ENCODE results near the gene PRKAG2.
A peak's percentile ranks its signal among the peaks of the same experiment; 100 is the strongest.

PRKAG2 gene

DNA sequence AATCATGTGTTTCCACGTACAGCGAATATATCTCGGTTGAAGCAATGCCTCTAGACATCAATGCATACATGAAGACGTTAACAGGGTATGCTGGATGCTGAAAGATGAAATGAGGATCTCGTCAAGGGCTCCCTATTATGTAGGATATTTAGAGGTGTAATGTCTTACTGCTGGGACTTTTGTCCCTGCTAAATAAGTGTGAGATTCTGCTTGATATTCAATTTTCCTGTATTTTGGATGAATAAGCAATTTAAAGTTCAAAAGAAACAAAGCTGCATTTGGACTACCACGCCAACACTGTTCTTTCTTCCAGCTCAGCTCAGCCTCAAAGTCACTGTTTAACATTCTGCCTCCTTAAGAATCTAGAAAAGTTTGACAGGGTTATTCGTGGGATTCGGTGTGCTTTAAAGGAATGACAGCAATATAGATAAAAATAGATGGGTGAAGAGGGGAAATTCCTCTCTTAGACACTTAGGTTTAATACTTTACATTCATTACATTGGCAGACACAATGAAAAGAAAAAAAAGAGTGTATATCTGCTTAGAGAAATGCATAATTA lies 247.1 kb downstream of the PRKAG2 start:
- DNase-seq (ENCODE audit: low spot score), result no peak
- TF ChIP-seq, protein P1, sequence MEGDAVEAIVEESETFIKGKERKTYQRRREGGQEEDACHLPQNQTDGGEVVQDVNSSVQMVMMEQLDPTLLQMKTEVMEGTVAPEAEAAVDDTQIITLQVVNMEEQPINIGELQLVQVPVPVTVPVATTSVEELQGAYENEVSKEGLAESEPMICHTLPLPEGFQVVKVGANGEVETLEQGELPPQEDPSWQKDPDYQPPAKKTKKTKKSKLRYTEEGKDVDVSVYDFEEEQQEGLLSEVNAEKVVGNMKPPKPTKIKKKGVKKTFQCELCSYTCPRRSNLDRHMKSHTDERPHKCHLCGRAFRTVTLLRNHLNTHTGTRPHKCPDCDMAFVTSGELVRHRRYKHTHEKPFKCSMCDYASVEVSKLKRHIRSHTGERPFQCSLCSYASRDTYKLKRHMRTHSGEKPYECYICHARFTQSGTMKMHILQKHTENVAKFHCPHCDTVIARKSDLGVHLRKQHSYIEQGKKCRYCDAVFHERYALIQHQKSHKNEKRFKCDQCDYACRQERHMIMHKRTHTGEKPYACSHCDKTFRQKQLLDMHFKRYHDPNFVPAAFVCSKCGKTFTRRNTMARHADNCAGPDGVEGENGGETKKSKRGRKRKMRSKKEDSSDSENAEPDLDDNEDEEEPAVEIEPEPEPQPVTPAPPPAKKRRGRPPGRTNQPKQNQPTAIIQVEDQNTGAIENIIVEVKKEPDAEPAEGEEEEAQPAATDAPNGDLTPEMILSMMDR (IDR thresholded peaks at IDR 0.05), result no peak
- peak overlapping the region; percentile 75 to 98 for H3K27ac ChIP-seq
- H3K4me3 ChIP-seq, result peak overlapping the region; percentile 80

DNA sequence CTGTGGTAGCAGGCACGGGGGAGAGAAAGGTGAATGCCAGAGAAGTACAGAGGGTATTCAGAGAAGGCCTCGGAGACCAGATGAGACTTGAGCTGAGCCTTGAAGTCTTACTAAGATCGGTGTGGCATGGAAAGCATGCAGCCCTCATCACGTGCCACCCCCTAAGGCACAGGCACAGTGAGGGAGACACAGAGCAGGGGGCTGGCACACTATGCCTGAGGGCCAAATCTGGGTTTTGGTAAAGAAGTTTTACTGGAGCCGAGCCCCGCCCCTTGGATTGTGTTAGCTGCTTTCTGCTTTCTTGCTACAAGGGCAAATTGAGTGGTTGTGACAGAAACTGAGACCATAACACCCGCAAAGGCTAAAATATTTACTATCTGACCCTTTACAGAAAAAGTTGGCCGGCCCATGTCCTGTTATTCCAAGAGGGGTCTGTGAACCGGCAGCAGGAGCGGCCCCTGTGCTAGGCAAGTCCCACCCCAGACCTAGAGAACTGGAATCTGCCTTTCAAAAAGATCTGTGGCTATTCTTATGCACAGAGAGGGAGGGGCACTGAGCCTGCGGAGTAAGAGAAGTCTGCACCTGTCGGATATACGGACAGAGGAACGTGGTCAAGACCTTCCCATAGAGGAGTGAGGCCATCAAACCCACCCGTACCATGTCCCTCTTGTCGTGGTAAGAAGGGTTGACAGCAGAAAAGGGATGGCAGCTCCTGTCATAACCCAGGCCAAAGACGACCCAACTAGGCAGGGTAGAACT lies 247.9 kb downstream of the PRKAG2 start:
- H3K27ac ChIP-seq, result peak overlapping the region; percentile 75 to 98
- H3K4me3 ChIP-seq, result peak overlapping the region; percentile 80
- TF ChIP-seq, protein P1 (IDR thresholded peaks at IDR 0.05), result no peak
- no peak for DNase-seq (ENCODE audit: low spot score)

DNA sequence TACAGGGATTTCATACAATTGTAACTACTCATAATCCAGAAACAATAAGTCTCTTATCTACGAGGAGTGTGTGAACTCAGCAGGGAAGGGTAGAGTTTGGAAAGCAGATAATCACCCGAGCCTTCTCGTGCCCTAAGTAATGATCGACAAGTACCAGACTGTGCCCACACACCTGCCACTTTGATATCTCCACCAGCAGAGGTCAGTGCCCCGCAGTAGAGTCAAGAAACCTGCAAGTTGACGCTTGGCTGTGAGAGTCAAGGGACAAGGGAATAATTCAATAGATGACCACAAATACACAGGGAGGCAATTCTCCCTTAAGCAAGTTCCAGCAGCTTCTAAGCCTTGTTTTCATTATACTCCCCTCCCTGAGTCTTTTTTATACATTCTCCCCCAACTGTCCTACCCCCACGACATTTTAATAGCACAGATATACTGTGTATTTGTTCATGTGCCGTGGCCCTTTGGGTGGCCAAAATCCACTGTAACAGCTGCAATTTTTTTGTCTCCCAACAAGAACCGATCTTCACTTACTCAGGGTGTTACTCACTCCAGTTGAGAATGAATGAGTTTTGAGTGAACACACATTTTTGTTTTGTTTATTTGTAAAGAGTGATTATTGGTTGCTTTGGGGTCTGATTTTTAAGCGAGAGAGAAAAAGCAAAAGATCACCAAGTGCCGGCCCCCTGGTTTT lies 250.3 kb downstream of the PRKAG2 start:
- no peak for DNase-seq (ENCODE audit: low spot score)
- Histone ChIP-seq H3K4me3 (no peak overlapping the region), H3K27ac (no peak overlapping the region)
- TF ChIP-seq, protein P1 (IDR thresholded peaks at IDR 0.05), result no peak

DNA sequence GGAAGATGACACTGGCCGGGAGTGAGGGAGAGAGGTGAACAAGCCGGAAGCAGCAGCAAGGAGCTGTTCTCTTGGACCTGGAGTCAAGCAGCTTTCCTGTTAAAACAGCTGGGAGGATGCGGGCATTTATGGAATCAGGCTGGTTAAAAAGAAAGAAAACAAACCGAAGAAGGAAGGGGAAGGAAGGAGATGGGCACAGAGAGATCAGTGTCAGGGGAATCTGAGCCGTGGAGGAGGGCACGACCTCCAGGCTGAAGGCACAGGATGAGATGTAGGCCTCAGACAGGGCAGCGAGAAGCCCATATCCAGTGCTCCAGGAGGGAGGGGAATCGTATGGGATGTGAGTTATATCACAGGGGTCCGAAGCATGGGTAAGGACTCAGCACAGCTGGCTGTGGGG lies 251.3 kb downstream of the PRKAG2 start:
- no peak for DNase-seq (ENCODE audit: low spot score)
- TF ChIP-seq, protein P1 (IDR thresholded peaks at IDR 0.05), result no peak

DNA sequence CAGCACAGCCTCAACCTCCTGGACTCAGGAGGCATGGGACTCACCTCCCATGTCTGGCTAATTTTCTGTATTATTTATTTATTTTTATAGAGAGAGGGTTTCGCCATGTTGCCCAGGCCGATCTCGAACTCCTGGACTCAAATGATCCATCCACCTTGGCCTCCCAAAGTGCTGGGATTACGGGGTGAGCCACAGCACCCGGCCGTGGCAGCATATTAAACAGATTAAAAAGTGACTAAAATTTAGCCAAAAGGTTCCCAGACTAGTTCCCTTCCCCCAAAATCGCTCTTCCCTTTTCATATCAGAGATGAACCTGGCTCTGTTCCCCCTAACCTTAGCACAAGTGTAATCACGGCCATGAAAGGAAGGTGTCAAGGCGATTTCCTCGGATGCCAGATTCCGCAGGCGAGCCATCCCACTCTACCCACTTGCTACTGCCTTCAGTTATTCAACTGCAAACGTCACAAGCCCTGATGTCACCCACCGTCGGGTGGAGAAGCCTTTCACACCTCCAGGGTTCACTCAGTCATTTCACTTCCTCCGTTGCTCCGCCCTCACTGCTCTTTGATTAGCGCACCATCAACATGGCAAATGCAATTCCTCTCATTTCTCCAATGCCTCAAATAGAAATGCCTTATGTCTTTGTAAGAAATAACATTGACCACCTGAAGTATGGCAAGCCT lies 252.5 kb downstream of the PRKAG2 start:
- no peak overlapping the region for H3K4me3 ChIP-seq
- H3K27ac ChIP-seq, result no peak overlapping the region
- TF ChIP-seq, protein P1 (IDR thresholded peaks at IDR 0.05), result no peak
- no peak for DNase-seq (ENCODE audit: low spot score)

More for the DNA sequence above, 251.3 kb downstream of the PRKAG2 start:
- Histone ChIP-seq H3K4me3 (no peak overlapping the region), H3K27ac (peak overlapping the region in 1 of 2 donors; percentile 13)

DNA sequence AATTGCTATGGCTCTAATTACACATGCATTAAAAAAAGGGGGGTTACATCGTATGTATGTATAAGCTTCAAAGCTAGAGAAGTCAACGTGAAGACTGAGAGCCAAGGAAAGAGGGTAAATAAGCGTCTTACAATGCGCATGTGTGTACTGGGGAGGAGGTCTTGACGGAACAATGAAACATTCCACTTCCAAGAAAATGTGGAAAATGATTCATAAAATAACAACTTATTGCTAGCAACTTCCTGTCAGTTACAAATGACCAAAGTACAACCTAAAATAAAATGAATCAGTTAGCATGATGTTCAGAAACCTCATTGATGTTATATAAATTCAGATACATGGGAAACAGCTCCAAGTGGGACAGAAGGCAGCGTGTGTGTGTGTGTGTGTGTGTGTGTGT lies 253.1 kb downstream of the PRKAG2 start:
- no peak overlapping the region for H3K4me3 ChIP-seq
- DNase-seq (ENCODE audit: low spot score), result no peak
- H3K27ac ChIP-seq, result no peak overlapping the region
- TF ChIP-seq, protein P1 (IDR thresholded peaks at IDR 0.05), result no peak

Data from coronary artery (tissue), 2 donors.